SK-N-MC (cell line): ENCODE results near the gene SLC30A4.

Experiments
- EZH2 ChIP-seq: fragments of 200-600 bp; sonication (generic); IDR thresholded peaks from one replicate; pipeline ENCODE4 v1.6.1; 2017; ENCODE audit warnings: antibody characterized with exemption
- POLR2AphosphoS5 ChIP-seq: IDR thresholded peaks from 2 replicates; pipeline ENCODE4 v1.6.1; 2012; ENCODE audit warnings: mild to moderate bottlenecking, low read depth, low read length, borderline replicate concordance

DNA sequence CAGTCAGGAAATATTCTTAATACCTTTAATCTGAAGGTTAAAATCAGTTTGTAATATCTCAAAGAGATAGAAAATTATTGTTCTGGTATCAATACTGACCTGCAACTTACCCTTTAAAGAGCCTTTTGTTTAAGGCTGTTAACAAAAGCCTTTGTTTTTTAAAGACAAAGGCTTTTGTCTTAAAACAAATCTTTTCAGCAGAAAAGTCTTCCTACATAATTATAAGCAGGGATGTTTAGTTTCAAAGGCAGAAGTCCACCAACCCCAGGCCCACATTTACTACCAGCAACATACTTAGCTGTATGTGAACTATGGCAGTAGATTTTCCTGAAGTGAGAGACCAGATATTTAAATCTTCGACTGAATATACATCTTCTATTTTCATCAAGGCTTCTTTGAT lies 36.2 kb downstream of the SLC30A4 start:
- TF ChIP-seq EZH2: no peak
- TF ChIP-seq POLR2AphosphoS5: no peak
